HepG2 (cell line): ENCODE data around the gene ANKZF1. TPM values are rescaled to one million over a fixed set of nuclear protein-coding genes. Genes with fewer than 3 reads are reported as not detected.

ENCODE experiments used
- ARID2 ChIP-seq: sonication (generic); formaldehyde crosslinking; IDR thresholded peaks from 2 replicates; pipeline ENCODE4 v1.8.1; 2022; ENCODE audit warnings: mild to moderate bottlenecking, missing genetic modification reagents, borderline replicate concordance
- FOXM1 ChIP-seq: sonication (generic); formaldehyde crosslinking; IDR thresholded peaks from 2 replicates; pipeline ENCODE4 v1.5.0; 2020; ENCODE audit warnings: missing genetic modification reagents
- GABPB1 ChIP-seq: IDR thresholded peaks from 2 replicates; pipeline ENCODE4 v1.6.1; 2016; ENCODE audit warnings: mild to moderate bottlenecking, missing genetic modification reagents, moderate library complexity, missing compliant biosample characterization
- MEF2D ChIP-seq: sonication (generic); formaldehyde crosslinking; IDR thresholded peaks from 2 replicates; pipeline ENCODE4 v1.5.1; 2020; ENCODE audit warnings: mild to moderate bottlenecking, missing genetic modification reagents
- NR1H2 ChIP-seq: sonication (generic); formaldehyde crosslinking; IDR thresholded peaks from 2 replicates; pipeline ENCODE4 v1.8.1; 2022; ENCODE audit warnings: low read depth, missing genetic modification reagents, borderline replicate concordance
- PHB2 ChIP-seq: fragments of 450-650 bp; IDR thresholded peaks from 2 replicates; pipeline ENCODE4 v1.6.1; 2018; ENCODE audit not compliant: partially characterized antibody
- PPARG ChIP-seq: conservative IDR thresholded peaks from 2 replicates; pipeline ENCODE4 v1.6.1; 2016; ENCODE audit warnings: missing biosample characterization, missing genetic modification reagents
- TOE1 ChIP-seq: sonication (generic); formaldehyde crosslinking; IDR thresholded peaks from 2 replicates; pipeline ENCODE4 v1.4.0; 2020; ENCODE audit warnings: mild to moderate bottlenecking, missing genetic modification reagents
- ZMAT3 ChIP-seq: sonication (generic); formaldehyde crosslinking; conservative IDR thresholded peaks from 2 replicates; pipeline ENCODE4 v1.7.0; 2021; ENCODE audit warnings: missing genetic modification reagents
- ZNF317 ChIP-seq: sonication (generic); formaldehyde crosslinking; IDR thresholded peaks from 2 replicates; pipeline ENCODE4 v1.5.0; 2020; ENCODE audit warnings: mild to moderate bottlenecking, missing genetic modification reagents
- ZNF446 ChIP-seq: sonication (generic); formaldehyde crosslinking; IDR thresholded peaks from 2 replicates; pipeline ENCODE4 v1.5.0; 2020; ENCODE audit warnings: mild to moderate bottlenecking, missing genetic modification reagents
- ZNF607 ChIP-seq: sonication (generic); formaldehyde crosslinking; IDR thresholded peaks from 2 replicates; pipeline ENCODE4 v1.5.1; 2020; ENCODE audit warnings: missing genetic modification reagents, mild to moderate bottlenecking, borderline replicate concordance
- polyA plus RNA-seq, 8 experiments: library from polyadenylated mRNA; depleted of rRNA in 3 of 8; stranded (reverse) in 7 of 8; unstranded in 1 of 8; fragments of >200 nt; fragmentation: Illumina TruSeq in 4 of 8; extraction: Trizol in 4 of 8; gene quantifications; 2 replicates each; pipeline versions ENCODE4 v1.2.1 to v1.2.3, GENCODE V29; 2011 to 2016; ENCODE audit warnings: low read depth in 4 of 8, missing spikeins in 1 of 8, mixed read lengths in 1 of 8; ENCODE audit not compliant: insufficient read depth in 1 of 8
- total RNA-seq, 5 experiments: library from RNA; depleted of rRNA; stranded (reverse); fragments of >200 nt; fragmentation: Illumina TruSeq; extraction: Trizol; gene quantifications; 2 replicates each; pipeline ENCODE4 v1.2.3, GENCODE V29; 2016; ENCODE audit warnings: low read depth in 1 of 5
- TF ChIP-seq, protein P1 (sequence below): sonication (generic); formaldehyde crosslinking; IDR thresholded peaks from 2 replicates; pipeline ENCODE4 v1.4.0; 2020; ENCODE audit warnings: mild to moderate bottlenecking, missing genetic modification reagents, borderline replicate concordance
- TF ChIP-seq, protein P2 (sequence below): sonication (generic); formaldehyde crosslinking; IDR thresholded peaks from 2 replicates; pipeline ENCODE4 v1.4.0; 2020; ENCODE audit warnings: missing genetic modification reagents, borderline replicate concordance
- TF ChIP-seq, protein P3 (sequence below): sonication (generic); formaldehyde crosslinking; IDR thresholded peaks from 2 replicates; pipeline ENCODE4 v1.4.0; 2020; ENCODE audit warnings: mild to moderate bottlenecking, low read depth, missing genetic modification reagents
- TF ChIP-seq, protein P4 (sequence below): sonication (generic); formaldehyde crosslinking; IDR thresholded peaks from 2 replicates; pipeline ENCODE4 v1.8.0; 2022; ENCODE audit warnings: mild to moderate bottlenecking, missing genetic modification reagents, moderate library complexity
- TF ChIP-seq, protein P5 (sequence below): sonication (generic); formaldehyde crosslinking; IDR thresholded peaks from 2 replicates; pipeline ENCODE4 v1.9.0; 2022; ENCODE audit warnings: missing genetic modification reagents, mild to moderate bottlenecking, borderline replicate concordance
- TF ChIP-seq, protein P6 (sequence below): sonication (generic); formaldehyde crosslinking; IDR thresholded peaks from 2 replicates; pipeline ENCODE4 v1.4.0; 2020; ENCODE audit warnings: mild to moderate bottlenecking, missing genetic modification reagents

The ANKZF1 gene
- total and polyA plus RNA-seq, 2 of the 13 experiments (the other 11 are each of a cell fraction or from before 2014, with no cell fraction given), result 25.3 to 128 TPM

DNA sequence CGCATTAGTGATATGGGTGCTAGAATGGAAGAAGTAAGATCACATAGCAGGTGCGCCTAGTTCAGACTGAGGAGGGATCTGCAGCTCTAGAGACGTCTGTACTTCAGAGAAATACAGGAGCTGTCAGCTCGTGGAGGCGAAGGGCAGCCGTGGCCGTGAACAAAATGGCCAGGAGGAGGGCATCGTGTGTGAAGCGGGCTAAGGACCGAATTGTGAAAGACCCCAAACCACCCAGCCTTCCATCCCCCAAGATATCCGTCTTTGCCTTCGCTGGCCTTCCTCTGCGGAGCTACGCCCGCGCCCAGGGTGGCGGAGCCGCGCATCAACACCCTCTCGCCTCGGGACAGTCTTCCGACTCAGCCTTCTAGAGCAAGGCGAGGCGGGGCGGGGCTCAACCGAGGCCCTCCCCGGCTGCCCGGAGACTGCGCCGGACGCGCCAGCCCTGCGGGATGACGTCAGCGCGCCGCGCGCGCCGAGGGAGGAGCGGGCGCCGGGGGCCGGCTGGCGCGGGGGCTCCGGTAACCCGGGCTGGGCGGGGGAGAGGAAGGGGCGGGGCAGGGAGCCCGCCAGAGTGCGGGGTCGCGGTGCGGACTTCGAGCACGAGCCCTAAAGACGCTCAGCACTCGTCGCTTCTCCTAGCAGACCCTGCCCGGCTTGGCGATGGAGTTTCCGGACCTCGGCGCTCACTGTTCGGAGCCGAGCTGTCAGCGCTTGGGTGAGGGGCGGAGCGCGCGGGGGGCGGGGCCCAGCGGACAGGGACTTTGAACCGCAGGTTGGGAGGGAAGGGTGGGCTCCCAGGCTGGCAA lies 23.1 kb upstream of the ANKZF1 start, which contains the start of gene ZFAND2B (continued):
- peak; percentile 89 for TF ChIP-seq ZMAT3 (CRISPR knock-in tag)
- TF ChIP-seq, protein P1, sequence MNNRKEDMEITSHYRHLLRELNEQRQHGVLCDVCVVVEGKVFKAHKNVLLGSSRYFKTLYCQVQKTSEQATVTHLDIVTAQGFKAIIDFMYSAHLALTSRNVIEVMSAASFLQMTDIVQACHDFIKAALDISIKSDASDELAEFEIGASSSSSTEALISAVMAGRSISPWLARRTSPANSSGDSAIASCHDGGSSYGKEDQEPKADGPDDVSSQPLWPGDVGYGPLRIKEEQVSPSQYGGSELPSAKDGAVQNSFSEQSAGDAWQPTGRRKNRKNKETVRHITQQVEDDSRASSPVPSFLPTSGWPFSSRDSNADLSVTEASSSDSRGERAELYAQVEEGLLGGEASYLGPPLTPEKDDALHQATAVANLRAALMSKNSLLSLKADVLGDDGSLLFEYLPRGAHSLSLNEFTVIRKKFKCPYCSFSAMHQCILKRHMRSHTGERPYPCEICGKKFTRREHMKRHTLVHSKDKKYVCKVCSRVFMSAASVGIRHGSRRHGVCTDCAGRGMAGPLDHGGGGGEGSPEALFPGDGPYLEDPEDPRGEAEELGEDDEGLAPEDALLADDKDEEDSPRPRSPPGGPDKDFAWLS (CRISPR knock-in tag), result no peak
- TF ChIP-seq ZNF446 (CRISPR knock-in tag), result no peak; the same call in 1 of the 2 replicates
- no peak for TF ChIP-seq PHB2
- peak; percentile 98 for TF ChIP-seq ARID2
- TF ChIP-seq, protein P2, sequence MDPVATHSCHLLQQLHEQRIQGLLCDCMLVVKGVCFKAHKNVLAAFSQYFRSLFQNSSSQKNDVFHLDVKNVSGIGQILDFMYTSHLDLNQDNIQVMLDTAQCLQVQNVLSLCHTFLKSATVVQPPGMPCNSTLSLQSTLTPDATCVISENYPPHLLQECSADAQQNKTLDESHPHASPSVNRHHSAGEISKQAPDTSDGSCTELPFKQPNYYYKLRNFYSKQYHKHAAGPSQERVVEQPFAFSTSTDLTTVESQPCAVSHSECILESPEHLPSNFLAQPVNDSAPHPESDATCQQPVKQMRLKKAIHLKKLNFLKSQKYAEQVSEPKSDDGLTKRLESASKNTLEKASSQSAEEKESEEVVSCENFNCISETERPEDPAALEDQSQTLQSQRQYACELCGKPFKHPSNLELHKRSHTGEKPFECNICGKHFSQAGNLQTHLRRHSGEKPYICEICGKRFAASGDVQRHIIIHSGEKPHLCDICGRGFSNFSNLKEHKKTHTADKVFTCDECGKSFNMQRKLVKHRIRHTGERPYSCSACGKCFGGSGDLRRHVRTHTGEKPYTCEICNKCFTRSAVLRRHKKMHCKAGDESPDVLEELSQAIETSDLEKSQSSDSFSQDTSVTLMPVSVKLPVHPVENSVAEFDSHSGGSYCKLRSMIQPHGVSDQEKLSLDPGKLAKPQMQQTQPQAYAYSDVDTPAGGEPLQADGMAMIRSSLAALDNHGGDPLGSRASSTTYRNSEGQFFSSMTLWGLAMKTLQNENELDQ (CRISPR knock-in tag), result no peak
- TF ChIP-seq, protein P3, sequence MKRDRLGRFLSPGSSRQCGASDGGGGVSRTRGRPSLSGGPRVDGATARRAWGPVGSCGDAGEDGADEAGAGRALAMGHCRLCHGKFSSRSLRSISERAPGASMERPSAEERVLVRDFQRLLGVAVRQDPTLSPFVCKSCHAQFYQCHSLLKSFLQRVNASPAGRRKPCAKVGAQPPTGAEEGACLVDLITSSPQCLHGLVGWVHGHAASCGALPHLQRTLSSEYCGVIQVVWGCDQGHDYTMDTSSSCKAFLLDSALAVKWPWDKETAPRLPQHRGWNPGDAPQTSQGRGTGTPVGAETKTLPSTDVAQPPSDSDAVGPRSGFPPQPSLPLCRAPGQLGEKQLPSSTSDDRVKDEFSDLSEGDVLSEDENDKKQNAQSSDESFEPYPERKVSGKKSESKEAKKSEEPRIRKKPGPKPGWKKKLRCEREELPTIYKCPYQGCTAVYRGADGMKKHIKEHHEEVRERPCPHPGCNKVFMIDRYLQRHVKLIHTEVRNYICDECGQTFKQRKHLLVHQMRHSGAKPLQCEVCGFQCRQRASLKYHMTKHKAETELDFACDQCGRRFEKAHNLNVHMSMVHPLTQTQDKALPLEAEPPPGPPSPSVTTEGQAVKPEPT (CRISPR knock-in tag), result no peak; the same call in 1 of the 2 replicates
- TF ChIP-seq GABPB1 (CRISPR knock-in tag), result peak; percentile 72
- TF ChIP-seq, protein P4, sequence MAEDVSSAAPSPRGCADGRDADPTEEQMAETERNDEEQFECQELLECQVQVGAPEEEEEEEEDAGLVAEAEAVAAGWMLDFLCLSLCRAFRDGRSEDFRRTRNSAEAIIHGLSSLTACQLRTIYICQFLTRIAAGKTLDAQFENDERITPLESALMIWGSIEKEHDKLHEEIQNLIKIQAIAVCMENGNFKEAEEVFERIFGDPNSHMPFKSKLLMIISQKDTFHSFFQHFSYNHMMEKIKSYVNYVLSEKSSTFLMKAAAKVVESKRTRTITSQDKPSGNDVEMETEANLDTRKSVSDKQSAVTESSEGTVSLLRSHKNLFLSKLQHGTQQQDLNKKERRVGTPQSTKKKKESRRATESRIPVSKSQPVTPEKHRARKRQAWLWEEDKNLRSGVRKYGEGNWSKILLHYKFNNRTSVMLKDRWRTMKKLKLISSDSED (CRISPR knock-in tag), result no peak
- peak; percentile 81 for TF ChIP-seq ZNF607 (CRISPR knock-in tag)
- TF ChIP-seq, protein P5, sequence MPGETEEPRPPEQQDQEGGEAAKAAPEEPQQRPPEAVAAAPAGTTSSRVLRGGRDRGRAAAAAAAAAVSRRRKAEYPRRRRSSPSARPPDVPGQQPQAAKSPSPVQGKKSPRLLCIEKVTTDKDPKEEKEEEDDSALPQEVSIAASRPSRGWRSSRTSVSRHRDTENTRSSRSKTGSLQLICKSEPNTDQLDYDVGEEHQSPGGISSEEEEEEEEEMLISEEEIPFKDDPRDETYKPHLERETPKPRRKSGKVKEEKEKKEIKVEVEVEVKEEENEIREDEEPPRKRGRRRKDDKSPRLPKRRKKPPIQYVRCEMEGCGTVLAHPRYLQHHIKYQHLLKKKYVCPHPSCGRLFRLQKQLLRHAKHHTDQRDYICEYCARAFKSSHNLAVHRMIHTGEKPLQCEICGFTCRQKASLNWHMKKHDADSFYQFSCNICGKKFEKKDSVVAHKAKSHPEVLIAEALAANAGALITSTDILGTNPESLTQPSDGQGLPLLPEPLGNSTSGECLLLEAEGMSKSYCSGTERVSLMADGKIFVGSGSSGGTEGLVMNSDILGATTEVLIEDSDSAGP (CRISPR knock-in tag), result peak; percentile 91
- TF ChIP-seq FOXM1 (CRISPR knock-in tag), result no peak
- no peak for TF ChIP-seq PPARG (CRISPR knock-in tag)
- TF ChIP-seq ZNF317 (CRISPR knock-in tag), result 0 out of 2 replicates have a peak, but pooled peaks have one; percentile 72
- TF ChIP-seq NR1H2, result no peak
- TF ChIP-seq, protein P6, sequence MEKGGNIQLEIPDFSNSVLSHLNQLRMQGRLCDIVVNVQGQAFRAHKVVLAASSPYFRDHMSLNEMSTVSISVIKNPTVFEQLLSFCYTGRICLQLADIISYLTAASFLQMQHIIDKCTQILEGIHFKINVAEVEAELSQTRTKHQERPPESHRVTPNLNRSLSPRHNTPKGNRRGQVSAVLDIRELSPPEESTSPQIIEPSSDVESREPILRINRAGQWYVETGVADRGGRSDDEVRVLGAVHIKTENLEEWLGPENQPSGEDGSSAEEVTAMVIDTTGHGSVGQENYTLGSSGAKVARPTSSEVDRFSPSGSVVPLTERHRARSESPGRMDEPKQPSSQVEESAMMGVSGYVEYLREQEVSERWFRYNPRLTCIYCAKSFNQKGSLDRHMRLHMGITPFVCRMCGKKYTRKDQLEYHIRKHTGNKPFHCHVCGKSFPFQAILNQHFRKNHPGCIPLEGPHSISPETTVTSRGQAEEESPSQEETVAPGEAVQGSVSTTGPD (CRISPR knock-in tag), result no peak
- no peak for TF ChIP-seq TOE1 (CRISPR knock-in tag)
- TF ChIP-seq MEF2D (CRISPR knock-in tag), result peak; percentile 87
